ENCODE results near the gene SUN3.
A peak's percentile ranks its signal among the peaks of the same experiment; 100 is the strongest.
"Not testable (repeated sequence)": the region's sequence is repeated elsewhere in the genome, so short reads cannot be mapped to it uniquely, and the experiment has no call there.

Gene SUN3

DNA sequence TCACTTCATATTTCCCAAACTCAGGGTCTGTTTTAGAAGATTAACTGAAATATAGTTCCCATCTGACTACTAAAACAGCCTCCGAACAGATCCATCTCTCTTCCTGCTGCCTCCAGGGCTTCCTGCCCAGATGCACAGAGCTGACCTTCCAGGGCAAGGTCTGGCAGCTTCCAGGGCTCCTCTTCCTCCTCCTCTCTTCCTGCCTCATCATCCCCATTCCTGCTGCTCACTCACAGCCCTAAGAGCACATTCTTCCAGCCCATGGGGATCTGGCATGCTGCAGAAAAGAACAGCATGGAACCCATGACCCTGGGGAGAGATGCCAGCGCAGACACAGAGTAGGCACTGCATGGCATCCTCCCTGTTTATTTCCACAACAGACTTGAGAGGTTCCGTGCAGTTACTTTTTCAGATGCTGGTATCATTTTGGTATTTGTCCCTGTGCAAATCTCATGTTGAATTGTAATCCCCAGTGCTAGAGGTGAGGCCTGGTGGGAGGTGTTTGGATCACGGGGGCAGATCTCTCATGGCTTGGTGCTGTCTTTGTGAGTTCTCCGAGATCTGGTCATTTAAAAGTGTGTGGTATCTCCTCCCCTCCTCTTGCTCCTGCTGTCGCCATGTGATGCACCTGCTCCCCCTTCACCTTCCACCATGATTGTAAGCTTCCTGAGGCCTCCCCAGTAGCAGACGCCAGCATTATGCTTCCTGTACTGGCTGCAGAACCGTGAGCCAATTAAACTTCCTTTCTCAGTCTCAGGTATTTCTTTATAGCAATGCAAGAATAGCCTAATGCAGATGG is 85.0 kb downstream of the SUN3 start:
- no peak for DNase-seq

DNA sequence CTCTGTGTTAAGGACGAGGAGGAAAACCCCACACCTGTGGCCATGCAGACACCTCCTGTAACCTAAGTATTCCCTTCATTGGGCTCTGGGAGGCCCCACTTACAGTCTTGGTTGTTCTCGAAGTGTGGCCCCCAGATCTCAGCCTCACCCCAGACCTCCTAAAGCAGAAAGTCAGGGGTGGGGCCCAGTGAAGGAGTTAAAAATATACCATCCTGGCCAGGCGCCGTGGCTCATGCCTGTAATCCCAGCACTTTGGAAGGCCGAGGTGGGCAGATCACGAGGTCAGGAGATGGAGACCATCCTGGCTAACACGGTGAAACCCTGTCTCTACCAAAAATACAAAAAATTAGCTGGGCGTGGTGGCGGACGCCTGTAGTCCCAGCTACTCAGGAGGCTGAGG is 86.3 kb downstream of the SUN3 start:
- DNase-seq = not testable (repeated sequence)

DNA sequence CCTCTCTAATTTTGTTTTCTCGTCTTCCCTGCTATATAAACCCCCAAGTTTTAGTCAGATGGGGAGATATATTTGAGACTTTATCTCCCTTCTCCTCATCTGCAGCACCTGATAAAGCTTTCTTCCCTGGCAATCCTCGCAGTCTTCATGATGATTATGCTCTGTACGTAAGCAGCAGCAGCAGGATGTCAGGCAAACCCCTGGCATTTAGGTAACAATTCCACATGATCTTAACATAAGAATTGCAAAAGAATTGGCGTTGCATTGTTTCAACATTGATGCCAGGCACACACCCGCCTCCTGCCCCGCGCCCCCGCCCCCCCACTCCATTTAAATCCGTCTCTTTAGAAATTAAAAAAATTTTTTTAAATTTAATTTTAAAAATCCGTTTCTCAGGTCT is 86.8 kb downstream of the SUN3 start:
- DNase-seq = no peak

DNA sequence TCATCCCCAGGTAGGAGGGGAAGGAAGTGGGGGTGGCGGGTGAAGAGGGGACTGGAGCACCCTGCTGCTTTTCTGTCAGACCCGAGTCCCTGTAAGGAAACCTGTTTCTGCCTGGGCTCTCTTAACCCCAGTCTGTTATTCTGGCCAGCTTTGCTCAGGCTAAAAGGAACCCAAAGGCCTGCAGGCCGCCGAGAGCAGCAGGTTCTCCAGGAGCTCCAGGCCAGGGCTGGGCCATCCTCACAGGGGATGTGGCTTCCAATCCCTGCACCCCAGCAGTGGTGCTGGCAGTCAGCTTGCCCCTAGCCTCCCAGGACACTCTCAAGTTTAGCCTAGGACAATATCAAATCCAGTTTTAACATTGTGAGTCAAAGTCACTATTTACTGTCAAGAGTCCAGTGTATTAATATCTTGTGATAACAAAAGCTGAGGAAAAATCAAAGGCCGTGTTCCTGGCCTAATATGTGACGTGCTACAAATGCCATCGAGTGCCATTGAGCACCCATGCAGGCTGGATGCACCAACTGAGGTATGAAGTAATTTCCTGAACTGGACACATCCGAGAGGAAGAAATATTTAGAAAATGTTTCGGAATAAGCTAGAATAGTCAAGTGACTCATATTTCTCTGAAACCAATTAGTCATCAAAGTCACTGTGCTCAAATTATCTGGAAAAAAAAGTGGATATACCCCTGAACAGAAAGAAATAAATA is 87.6 kb downstream of the SUN3 start:
- DNase-seq = peak; percentile 24

DNA sequence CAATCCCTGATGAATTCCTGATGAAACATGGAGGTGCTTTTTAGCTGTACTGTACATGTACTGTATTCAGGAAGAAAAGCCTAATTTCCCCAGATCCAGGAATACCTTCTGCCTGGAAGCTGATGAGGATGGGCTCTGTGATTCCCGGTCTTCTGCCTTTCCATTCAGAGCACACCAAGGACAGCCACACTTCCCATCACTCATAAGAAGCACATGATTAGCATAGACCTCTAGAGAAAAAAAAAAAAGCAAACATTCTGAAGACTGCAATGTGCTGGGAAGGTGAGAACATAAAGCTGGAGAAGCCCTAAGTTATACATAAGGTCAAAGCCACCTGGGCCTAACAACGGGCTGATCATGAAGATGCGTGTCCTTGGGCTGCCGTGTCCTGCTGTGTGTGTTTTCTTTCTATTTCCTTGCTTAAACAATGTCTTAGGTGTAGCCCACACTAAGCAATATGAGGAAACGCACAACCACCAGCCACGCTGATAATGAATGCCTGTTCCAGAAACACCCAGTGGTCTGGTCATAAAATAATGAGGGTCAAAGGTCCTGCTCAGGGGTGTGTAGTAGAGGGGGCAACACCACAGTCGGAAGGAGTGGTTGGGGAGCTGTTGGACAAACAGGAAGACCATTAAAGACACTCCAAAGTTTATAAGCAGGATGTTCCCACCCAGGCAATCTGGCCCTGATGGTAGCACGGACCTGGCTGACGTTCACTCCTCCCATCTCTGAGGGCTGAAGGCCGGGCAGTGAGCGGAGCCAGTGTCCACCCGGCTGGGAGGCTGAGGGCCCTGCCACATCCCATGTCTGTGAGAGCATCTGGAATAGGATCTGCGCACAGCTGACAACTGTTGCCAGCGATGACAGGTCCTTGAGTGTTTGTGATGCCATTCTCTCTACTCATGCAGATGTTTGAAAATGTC is 88.6 kb downstream of the SUN3 start:
- DNase-seq = no peak

DNA sequence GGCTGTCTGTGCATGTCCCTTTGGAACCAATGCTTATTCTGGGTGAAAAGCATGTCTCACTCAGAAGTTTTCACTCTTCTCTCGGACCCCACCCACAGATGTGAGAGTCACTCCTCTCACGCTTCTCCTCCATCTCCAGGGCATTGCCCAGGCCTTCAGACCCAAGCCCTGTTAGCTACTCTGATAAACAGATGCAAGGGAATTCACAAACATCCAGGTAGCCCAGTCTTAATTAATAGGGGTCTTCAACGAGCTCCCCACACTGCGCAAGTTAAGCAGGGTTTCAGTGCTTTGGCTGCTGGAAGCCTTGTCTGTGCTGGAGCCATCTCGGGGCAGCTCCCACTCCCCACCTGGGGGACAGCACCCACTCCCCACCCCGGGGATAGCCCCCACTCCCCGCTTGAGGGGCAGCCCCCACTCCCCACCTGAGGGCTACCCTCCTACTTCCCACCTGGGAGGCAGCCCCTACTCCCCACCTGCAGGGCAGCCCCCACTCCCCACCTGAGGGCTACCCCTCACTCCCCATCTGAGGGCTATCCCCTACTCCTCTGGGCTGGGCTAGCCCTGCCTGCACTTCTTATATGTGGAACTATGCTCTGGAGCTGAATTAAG is 89.4 kb downstream of the SUN3 start:
- DNase-seq = no peak

DNA sequence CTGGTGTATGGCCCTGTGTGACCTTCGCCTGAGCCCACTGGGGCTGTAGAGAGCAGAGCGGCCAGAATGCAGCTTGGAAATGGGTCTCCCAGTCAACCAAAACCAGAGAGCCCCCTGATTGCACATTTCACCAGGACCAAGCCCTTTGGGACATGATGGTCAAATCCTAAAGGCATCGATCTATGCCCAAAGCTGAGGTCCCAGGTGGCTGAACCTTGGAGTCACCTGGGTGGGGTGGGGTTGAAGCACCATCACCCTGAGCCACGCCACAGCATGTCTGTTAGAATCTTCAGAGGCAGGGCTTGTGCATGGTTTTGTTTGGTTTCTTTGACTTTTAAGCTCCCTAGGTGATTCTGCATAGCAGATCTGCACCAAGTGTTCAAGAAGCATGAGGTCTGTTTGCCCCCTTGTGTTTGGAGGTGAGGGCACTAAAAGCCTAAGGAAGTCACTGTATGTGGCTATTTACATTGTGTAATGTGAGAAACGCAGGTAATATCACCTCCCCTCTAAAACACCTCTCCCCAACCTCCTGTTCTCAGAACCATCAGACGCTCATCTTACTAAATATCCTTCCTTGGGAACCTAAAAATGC is 90.2 kb downstream of the SUN3 start:
- DNase-seq = no peak

DNA sequence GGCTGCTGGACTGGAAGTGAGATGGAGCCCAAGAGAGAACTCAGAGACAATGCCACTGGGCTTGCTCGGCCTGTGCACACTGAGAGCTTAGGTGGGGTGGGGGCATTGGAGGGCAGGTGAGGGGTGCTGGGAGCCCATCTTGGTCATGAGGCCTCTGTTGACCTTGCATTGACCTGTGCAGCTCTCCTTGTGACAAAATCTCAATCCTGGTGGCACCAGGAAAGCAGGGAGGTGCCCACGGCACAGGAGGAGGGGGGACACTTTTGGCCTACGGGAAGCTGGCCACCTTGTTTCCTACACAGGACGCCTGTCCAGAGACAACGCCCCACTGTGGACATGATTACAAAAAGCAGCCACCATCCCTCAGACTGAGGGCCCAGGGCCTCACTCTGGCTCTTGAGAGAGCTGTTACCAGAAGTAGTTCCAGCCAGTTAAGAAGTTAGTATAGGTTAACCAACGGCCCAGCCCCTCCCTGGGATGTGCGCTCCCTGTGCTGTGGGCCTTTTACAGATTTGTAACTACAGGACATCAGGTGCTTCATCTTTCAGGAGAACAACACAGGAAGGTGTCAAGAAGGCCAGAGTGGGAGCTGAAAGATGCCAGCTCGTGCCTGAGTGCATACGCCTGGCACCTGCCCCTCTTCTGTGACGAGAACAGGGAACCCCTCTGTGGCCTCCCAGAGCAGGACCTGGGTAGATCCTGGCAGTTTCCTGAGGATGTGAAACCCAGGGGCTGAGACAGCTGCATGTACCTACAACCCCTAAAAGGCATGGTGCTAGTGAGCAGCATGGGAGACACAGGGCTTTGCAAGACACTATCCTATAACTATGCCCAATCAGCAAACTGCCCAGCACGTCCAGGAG is 91.0 kb downstream of the SUN3 start:
- DNase-seq = peak; percentile 7
